Measurements from ENCODE around the gene NOX5. TPM values are rescaled to one million over a fixed set of nuclear protein-coding genes. Genes with fewer than 3 reads are reported as not detected.

The NOX5 gene
- total RNA-seq, 2 donors from 2014 or later = 0.26 TPM; not detected in 1

DNA sequence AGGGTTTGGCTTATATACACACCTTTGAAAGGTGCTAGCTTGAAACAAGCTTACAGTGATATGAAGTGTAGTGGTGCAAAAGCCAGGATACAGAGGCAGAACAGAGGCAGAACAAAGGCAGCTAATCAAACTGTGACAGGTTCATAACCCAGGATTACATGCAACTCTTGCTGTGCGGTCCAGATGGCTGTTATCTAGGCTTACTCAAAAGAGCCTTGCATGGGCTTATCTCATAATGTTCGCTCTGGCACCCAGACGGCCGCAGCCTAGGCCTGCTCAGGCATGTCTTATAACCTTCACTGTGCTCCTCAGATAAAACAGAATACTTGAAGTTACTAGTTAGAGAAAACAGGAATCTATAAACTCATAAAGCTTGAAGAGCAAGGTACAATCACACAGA is 22.8 kb upstream of the NOX5 start:
- intact Hi-C loops (cut with DNase I) = no loop called here
- 33 to 38% methylated on average over 4 of the region's 4 CpGs for WGBS, 2 donors
- ATAC-seq = no peak
- Histone ChIP-seq H3K4me1 (no peaks in the 10 kb centered on the region), H3K27me3 (no peaks in the 10 kb centered on the region), H3K4me3 (no peak overlapping the region), H3K36me3 (replicated peaks in 1 of 2; ENCODE audit: insufficient read depth in 1 of 2, low read depth in 2 of 2) (no peaks in the 10 kb centered on the region), H3K27ac (no peak overlapping the region), H3K9me3 (no peaks in the 10 kb centered on the region)
- TF ChIP-seq, protein P1, sequence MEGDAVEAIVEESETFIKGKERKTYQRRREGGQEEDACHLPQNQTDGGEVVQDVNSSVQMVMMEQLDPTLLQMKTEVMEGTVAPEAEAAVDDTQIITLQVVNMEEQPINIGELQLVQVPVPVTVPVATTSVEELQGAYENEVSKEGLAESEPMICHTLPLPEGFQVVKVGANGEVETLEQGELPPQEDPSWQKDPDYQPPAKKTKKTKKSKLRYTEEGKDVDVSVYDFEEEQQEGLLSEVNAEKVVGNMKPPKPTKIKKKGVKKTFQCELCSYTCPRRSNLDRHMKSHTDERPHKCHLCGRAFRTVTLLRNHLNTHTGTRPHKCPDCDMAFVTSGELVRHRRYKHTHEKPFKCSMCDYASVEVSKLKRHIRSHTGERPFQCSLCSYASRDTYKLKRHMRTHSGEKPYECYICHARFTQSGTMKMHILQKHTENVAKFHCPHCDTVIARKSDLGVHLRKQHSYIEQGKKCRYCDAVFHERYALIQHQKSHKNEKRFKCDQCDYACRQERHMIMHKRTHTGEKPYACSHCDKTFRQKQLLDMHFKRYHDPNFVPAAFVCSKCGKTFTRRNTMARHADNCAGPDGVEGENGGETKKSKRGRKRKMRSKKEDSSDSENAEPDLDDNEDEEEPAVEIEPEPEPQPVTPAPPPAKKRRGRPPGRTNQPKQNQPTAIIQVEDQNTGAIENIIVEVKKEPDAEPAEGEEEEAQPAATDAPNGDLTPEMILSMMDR (IDR thresholded peaks at IDR 0.05) = no peak
- no peak for TF ChIP-seq POLR2A (IDR thresholded peaks at IDR 0.05)
- peak in 3 of 4 donors; percentile 16 to 51 (median 22) for DNase-seq

DNA sequence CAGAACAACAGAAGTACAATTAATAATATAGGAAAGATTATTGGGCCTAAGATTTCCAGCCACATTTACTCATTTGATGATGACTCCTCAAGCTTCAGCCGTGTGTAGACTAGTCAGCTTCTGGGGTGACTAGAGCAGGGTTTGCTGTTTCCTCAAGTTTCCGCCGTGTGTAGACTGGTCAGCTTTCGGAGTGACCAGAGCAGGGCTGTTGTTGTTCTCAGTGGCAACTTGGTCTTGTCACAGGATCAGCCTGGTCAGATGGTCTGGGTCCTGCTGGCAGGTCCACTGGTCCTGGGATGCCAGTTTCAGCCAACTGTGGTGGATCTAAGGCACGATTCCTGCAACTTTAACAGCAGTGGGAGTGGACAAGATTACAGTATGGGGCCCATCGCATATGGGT is 21.8 kb upstream of the NOX5 start:
- WGBS, 2 donors = 85 to 100% methylated on average over 4 to 6 of the region's 6 CpGs
- Histone ChIP-seq H3K9me3 (no peaks in the 10 kb centered on the region), H3K4me3 (no peak overlapping the region), H3K36me3 (replicated peaks in 1 of 2; ENCODE audit: insufficient read depth in 1 of 2, low read depth in 2 of 2) (no peaks in the 10 kb centered on the region), H3K4me1 (no peaks in the 10 kb centered on the region), H3K27ac (no peak overlapping the region), H3K27me3 (no peaks in the 10 kb centered on the region)
- no peak for ATAC-seq
- TF ChIP-seq, protein P1 (IDR thresholded peaks at IDR 0.05) = no peak
- no peak for TF ChIP-seq POLR2A (IDR thresholded peaks at IDR 0.05)
- no peak for DNase-seq
- intact Hi-C loops (cut with DNase I) = no loop called here

DNA sequence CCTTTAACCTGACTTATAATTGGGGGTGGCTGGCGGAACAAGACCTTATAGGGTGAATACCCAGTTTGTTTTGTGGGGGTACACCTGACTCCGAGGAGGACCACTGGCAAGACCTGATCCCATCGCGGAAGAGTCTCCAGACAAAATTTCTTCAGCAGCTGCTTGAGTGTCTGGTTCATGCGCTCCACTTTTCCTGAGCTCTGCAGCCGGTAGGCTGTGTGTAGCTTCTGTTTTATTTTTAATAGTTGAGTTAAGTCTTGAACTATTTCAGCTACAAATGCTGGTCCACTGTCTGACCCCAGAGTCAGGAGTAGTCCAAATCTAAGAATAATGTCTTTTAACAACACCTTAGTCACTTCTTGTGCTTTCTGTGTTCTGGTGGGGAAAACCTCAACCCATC is 21.2 kb upstream of the NOX5 start:
- ATAC-seq = no peak
- H3K36me3 ChIP-seq (replicated peaks in 1 of 2; ENCODE audit: insufficient read depth in 1 of 2, low read depth in 2 of 2) = no peaks in the 10 kb centered on the region
- no peaks in the 10 kb centered on the region for H3K4me1 ChIP-seq
- DNase-seq = no peak
- no peaks in the 10 kb centered on the region for H3K27me3 ChIP-seq
- TF ChIP-seq POLR2A (IDR thresholded peaks at IDR 0.05) = no peak
- TF ChIP-seq, protein P1 (IDR thresholded peaks at IDR 0.05) = no peak
- H3K9me3 ChIP-seq = no peaks in the 10 kb centered on the region
- intact Hi-C loops (cut with DNase I) = no loop called here
- no peak overlapping the region for H3K4me3 ChIP-seq
- WGBS, 2 donors = 95 to 98% methylated on average over 6 of the region's 6 CpGs
- H3K27ac ChIP-seq = no peak overlapping the region

GRCh38 chr15:68994149-68994548 is 20.3 kb upstream of the NOX5 start:
- Histone ChIP-seq H3K36me3 (replicated peaks in 1 of 2; ENCODE audit: insufficient read depth in 1 of 2, low read depth in 2 of 2) (no peaks in the 10 kb centered on the region), H3K4me1 (no peaks in the 10 kb centered on the region), H3K27me3 (no peaks in the 10 kb centered on the region), H3K9me3 (no peaks in the 10 kb centered on the region), H3K27ac (no peak overlapping the region), H3K4me3 (no peak overlapping the region)
- WGBS, 2 donors = 73 to 90% methylated on average over 2 of the region's 2 CpGs
- ATAC-seq = no peak
- DNase-seq = no peak
- intact Hi-C loops (cut with DNase I) = no loop called here
- TF ChIP-seq POLR2A (IDR thresholded peaks at IDR 0.05) = no peak
- TF ChIP-seq, protein P1 (IDR thresholded peaks at IDR 0.05) = no peak

- ATAC-seq = no peak
- no peaks in the 10 kb centered on the region for H3K36me3 ChIP-seq (replicated peaks in 1 of 2; ENCODE audit: insufficient read depth in 1 of 2, low read depth in 2 of 2)
- no peaks in the 10 kb centered on the region for H3K4me1 ChIP-seq
- H3K4me3 ChIP-seq = no peak overlapping the region
- TF ChIP-seq, protein P1 (IDR thresholded peaks at IDR 0.05) = no peak
- no peak for TF ChIP-seq POLR2A (IDR thresholded peaks at IDR 0.05)
- H3K27me3 ChIP-seq = no peaks in the 10 kb centered on the region
- 87 to 89% methylated on average over 9 of the region's 9 CpGs for WGBS, 2 donors
- H3K9me3 ChIP-seq = no peaks in the 10 kb centered on the region
- intact Hi-C loops (cut with DNase I) = no loop called here
- no peak for DNase-seq
- H3K27ac ChIP-seq = no peak overlapping the region
Observed at GRCh38 chr15:68994981-68995761, 19.3 kb upstream of the NOX5 start.

Data from body of pancreas (tissue), 4 donors.